Measurements from ENCODE around the gene THEM4. TPM values are rescaled to one million over a fixed set of nuclear protein-coding genes. Genes with fewer than 3 reads are reported as not detected.

Gene THEM4
- total RNA-seq, 1 experiment from 2014 or later: 10.9 TPM

DNA sequence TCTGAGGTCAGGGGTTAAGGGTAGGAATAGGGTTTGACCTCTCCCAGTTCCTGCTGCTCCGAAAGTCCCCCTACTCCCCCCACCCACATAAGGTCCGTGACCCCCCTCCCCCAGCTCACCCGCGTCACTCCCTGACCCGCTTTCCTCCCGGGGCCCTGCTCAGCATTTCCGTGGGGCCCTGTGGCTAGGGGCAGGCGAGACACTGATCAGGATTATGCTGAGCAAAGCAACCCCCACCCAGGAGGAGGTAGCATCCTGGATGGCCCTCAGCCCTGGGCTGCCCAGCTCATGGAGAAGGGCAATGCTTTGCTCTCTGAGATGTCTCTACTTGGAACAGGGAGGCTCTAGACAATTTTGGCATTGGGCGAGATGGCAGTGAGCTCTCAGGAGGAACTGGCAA is 81.5 kb downstream of the THEM4 start:
- CTCF ChIA-PET: interaction anchor here (1.0 to 2.0 kb wide), 3 partner anchors 9 to 111 kb away, joined by 4 to 12 read pairs (median 4); partner anchors contain the start of genes CELF3 and RIIAD1
- no peak overlapping the region for H3K27ac Mint-ChIP-seq

DNA sequence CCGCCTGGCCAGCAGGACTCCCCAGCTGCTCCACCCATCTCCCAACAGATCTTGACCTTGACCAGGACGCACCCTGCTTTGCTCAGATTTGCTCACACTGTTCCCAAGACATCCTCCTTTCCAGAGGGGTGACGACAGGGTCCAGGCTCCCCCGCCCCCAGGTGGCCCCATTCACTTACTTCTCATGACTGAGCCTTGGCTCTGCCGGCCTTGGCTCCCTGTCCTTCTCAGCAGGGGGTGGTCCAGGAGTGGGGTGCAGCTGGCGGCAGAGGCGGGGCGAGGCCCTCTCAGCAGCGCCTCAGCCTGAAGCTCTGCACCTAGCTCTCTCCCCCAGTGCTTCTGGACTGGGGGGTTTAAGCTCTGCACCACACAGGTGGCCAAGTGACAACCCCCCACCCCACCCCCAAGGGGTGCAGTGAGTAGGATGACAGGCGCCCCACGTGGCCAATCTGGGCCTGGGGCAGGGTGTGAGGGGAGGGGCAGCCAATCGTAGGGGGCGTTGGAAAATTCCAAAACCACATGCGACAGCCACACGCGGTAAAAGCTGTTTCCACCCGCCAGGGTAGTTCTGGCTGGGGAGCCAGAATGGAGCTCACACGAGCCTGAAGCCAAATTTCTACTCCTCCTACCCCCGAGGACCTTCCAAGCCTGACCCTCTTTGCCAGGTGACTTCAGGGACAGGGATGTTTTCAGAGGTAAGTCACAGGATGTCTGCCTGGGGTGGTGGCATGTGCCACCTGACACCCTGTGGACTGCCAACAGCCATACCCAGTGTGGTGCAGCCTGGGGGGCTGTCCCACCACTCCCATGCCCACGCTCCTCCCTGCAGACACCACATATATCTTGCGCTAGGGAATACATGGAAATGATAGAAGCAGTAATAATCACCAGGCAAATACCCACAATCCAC is 83.3 kb downstream of the THEM4 start:
- ChIA-PET POLR2A (no interaction called here), CTCF (interaction anchor here (0.6 to 2.6 kb wide), 9 partner anchors 10 to 396 kb away, joined by 3 to 15 read pairs (median 4); partner anchors contain the start of genes C2CD4D, CELF3 and TDRKH)
- Mint-ChIP-seq H3K27ac (no peak overlapping the region), H3K4me1 (peaks cover 47% of the 10 kb centered on the region), H3K27me3 (ENCODE audit: low read depth) (peaks cover 6% of the 10 kb centered on the region; the same call in 1 of the 2 replicates), H3K36me3 (no peaks in the 10 kb centered on the region), H3K4me3 (peak overlapping the region; percentile 24), H3K9me3 (no peaks in the 10 kb centered on the region)
- DNase-seq (ENCODE audit: low spot score): peak; percentile 55
- TF ChIP-seq ZNF423 (CRISPR knock-in tag; IDR thresholded peaks at IDR 0.05): peak; percentile 69
- TF ChIP-seq, protein P1, sequence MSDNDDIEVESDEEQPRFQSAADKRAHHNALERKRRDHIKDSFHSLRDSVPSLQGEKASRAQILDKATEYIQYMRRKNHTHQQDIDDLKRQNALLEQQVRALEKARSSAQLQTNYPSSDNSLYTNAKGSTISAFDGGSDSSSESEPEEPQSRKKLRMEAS (CRISPR knock-in tag; IDR thresholded peaks at IDR 0.05): peak; percentile 56; the same call in 1 of the 2 replicates
- TF ChIP-seq CREM (CRISPR knock-in tag; IDR thresholded peaks at IDR 0.05): no peak
- TF ChIP-seq, protein P2, sequence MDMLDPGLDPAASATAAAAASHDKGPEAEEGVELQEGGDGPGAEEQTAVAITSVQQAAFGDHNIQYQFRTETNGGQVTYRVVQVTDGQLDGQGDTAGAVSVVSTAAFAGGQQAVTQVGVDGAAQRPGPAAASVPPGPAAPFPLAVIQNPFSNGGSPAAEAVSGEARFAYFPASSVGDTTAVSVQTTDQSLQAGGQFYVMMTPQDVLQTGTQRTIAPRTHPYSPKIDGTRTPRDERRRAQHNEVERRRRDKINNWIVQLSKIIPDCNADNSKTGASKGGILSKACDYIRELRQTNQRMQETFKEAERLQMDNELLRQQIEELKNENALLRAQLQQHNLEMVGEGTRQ (CRISPR knock-in tag; IDR thresholded peaks at IDR 0.05): peak; percentile 74
- TF ChIP-seq, protein P3, sequence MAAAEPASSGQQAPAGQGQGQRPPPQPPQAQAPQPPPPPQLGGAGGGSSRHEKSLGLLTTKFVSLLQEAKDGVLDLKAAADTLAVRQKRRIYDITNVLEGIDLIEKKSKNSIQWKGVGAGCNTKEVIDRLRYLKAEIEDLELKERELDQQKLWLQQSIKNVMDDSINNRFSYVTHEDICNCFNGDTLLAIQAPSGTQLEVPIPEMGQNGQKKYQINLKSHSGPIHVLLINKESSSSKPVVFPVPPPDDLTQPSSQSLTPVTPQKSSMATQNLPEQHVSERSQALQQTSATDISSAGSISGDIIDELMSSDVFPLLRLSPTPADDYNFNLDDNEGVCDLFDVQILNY (CRISPR knock-in tag; IDR thresholded peaks at IDR 0.05): no peak
- TF ChIP-seq, protein P4, sequence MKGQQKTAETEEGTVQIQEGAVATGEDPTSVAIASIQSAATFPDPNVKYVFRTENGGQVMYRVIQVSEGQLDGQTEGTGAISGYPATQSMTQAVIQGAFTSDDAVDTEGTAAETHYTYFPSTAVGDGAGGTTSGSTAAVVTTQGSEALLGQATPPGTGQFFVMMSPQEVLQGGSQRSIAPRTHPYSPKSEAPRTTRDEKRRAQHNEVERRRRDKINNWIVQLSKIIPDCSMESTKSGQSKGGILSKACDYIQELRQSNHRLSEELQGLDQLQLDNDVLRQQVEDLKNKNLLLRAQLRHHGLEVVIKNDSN (CRISPR knock-in tag; IDR thresholded peaks at IDR 0.05): peak; percentile 51; the same call in 1 of the 2 replicates
- peak; percentile 76 for TF ChIP-seq NFYB (CRISPR knock-in tag; conservative IDR thresholded peaks at IDR 0.05; ENCODE audit: low read depth)
- peak; percentile 38 for ATAC-seq

More for the DNA sequence above, 81.5 kb downstream of the THEM4 start:
- POLR2A ChIA-PET: interaction anchor here (0.6 kb wide), 1 partner anchor 56 kb away, joined by 4 read pairs; no protein-coding TSS in a partner anchor
- no peak overlapping the region for H3K4me3 Mint-ChIP-seq
- no peaks in the 10 kb centered on the region for H3K36me3 Mint-ChIP-seq
- ATAC-seq (no peak), DNase-seq (ENCODE audit: low spot score) (no peak)
- peaks cover 6% of the 10 kb centered on the region; the same call in 1 of the 2 replicates for H3K27me3 Mint-ChIP-seq (ENCODE audit: low read depth)
- H3K4me1 Mint-ChIP-seq: peaks cover 48% of the 10 kb centered on the region
- TF ChIP-seq GTF2I (CRISPR knock-in tag; conservative IDR thresholded peaks at IDR 0.05) (no peak), CDX4 (CRISPR knock-in tag; IDR thresholded peaks at IDR 0.05; ENCODE audit: borderline replicate concordance) (no peak), FOXP1 (CRISPR knock-in tag; IDR thresholded peaks at IDR 0.05; ENCODE audit: borderline replicate concordance) (no peak), TCF7 (CRISPR knock-in tag; IDR thresholded peaks at IDR 0.05; ENCODE audit: low read depth) (no peak), IRF2 (CRISPR knock-in tag; IDR thresholded peaks at IDR 0.05; ENCODE audit: borderline replicate concordance, low read depth) (no peak)
- TF ChIP-seq, protein P5, sequence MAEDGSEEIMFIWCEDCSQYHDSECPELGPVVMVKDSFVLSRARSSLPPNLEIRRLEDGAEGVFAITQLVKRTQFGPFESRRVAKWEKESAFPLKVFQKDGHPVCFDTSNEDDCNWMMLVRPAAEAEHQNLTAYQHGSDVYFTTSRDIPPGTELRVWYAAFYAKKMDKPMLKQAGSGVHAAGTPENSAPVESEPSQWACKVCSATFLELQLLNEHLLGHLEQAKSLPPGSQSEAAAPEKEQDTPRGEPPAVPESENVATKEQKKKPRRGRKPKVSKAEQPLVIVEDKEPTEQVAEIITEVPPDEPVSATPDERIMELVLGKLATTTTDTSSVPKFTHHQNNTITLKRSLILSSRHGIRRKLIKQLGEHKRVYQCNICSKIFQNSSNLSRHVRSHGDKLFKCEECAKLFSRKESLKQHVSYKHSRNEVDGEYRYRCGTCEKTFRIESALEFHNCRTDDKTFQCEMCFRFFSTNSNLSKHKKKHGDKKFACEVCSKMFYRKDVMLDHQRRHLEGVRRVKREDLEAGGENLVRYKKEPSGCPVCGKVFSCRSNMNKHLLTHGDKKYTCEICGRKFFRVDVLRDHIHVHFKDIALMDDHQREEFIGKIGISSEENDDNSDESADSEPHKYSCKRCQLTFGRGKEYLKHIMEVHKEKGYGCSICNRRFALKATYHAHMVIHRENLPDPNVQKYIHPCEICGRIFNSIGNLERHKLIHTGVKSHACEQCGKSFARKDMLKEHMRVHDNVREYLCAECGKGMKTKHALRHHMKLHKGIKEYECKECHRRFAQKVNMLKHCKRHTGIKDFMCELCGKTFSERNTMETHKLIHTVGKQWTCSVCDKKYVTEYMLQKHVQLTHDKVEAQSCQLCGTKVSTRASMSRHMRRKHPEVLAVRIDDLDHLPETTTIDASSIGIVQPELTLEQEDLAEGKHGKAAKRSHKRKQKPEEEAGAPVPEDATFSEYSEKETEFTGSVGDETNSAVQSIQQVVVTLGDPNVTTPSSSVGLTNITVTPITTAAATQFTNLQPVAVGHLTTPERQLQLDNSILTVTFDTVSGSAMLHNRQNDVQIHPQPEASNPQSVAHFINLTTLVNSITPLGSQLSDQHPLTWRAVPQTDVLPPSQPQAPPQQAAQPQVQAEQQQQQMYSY (CRISPR knock-in tag; IDR thresholded peaks at IDR 0.05): no peak
- TF ChIP-seq, protein P1 (CRISPR knock-in tag; IDR thresholded peaks at IDR 0.05): no peak
- H3K9me3 Mint-ChIP-seq: no peaks in the 10 kb centered on the region

Measured in WTC11 (cell line).